Measurements from ENCODE around the gene APH1B. TPM values are rescaled to one million over a fixed set of nuclear protein-coding genes. Genes with fewer than 3 reads are reported as not detected.

Gene APH1B
- total RNA-seq, 4 donors from 2014 or later: 0.80 to 9.7 (median 7.1) TPM

- in situ Hi-C loops (cut with MboI; ENCODE audit: low pct_ligation_motif_present in 1 of 4, low pct_unique_long_range_greater_than_20kb in 1 of 4, low sequenced_read_pairs in 3 of 4): no loop called here
- intact Hi-C loops (cut with DNase I; ENCODE audit: low total_unique reads): no loop called here
- peak overlapping the region; percentile 24 to 70 (median 47) for H3K27ac ChIP-seq
- 59 to 65% methylated on average over 4 of the region's 4 CpGs for WGBS, 2 donors (ENCODE audit: low coverage in 1 of 2)
- no peak for DNase-seq
- TF ChIP-seq POLR2A (IDR thresholded peaks at IDR 0.05): no peak
- no peak for TF ChIP-seq EP300 (IDR thresholded peaks at IDR 0.05; ENCODE audit: low read depth)
- TF ChIP-seq POLR2AphosphoS5 (IDR thresholded peaks at IDR 0.05): no peak
- TF ChIP-seq CTCF (IDR thresholded peaks at IDR 0.05): no peak
- H3K27me3 ChIP-seq: no peaks in the 10 kb centered on the region
- peaks cover 15 to 53% (median 23%) of the 10 kb centered on the region in 4 donors for H3K4me1 ChIP-seq
- H3K9me3 ChIP-seq: no peaks in the 10 kb centered on the region
- no peak overlapping the region for H3K4me3 ChIP-seq
- no peaks in the 10 kb centered on the region for H3K36me3 ChIP-seq
Measured at GRCh38 chr15:63232405-63232804, 45.0 kb upstream of the APH1B start.

GRCh38 chr15:63232943-63233342, 44.5 kb upstream of the APH1B start:
- no peaks in the 10 kb centered on the region for H3K36me3 ChIP-seq
- peaks cover 15 to 48% (median 23%) of the 10 kb centered on the region in 4 donors for H3K4me1 ChIP-seq
- 91 to 97% methylated on average over 4 to 5 of the region's 5 CpGs for WGBS, 2 donors (ENCODE audit: low coverage in 1 of 2)
- in situ Hi-C loops (cut with MboI; ENCODE audit: low pct_ligation_motif_present in 1 of 4, low pct_unique_long_range_greater_than_20kb in 1 of 4, low sequenced_read_pairs in 3 of 4): no loop called here
- H3K27ac ChIP-seq: peak overlapping the region in 3 of 4 donors; percentile 26 to 79 (median 70)
- intact Hi-C loops (cut with DNase I; ENCODE audit: low total_unique reads): no loop called here
- H3K9me3 ChIP-seq: no peaks in the 10 kb centered on the region
- no peaks in the 10 kb centered on the region for H3K27me3 ChIP-seq
- TF ChIP-seq POLR2A (IDR thresholded peaks at IDR 0.05): no peak
- no peak for TF ChIP-seq EP300 (IDR thresholded peaks at IDR 0.05; ENCODE audit: low read depth)
- TF ChIP-seq POLR2AphosphoS5 (IDR thresholded peaks at IDR 0.05): no peak
- no peak for TF ChIP-seq CTCF (IDR thresholded peaks at IDR 0.05)
- no peak overlapping the region for H3K4me3 ChIP-seq
- DNase-seq: no peak

GRCh38 chr15:63233667-63234423, 43.6 kb upstream of the APH1B start:
- intact Hi-C loops (cut with DNase I; ENCODE audit: low total_unique reads) (no loop called here), in situ Hi-C loops (cut with MboI; ENCODE audit: low pct_ligation_motif_present in 1 of 4, low pct_unique_long_range_greater_than_20kb in 1 of 4, low sequenced_read_pairs in 3 of 4) (no loop called here)
- Histone ChIP-seq H3K9me3 (no peaks in the 10 kb centered on the region), H3K4me3 (peak overlapping the region in 1 of 4 donors; percentile 4), H3K27me3 (no peaks in the 10 kb centered on the region), H3K4me1 (peaks cover 15 to 49% (median 25%) of the 10 kb centered on the region in 4 donors), H3K36me3 (no peaks in the 10 kb centered on the region), H3K27ac (peak overlapping the region; percentile 46 to 79 (median 70))
- 24 to 51% methylated on average over 3 to 5 of the region's 5 CpGs for WGBS, 2 donors (ENCODE audit: low coverage in 1 of 2)
- no peak for DNase-seq
- TF ChIP-seq EP300 (IDR thresholded peaks at IDR 0.05; ENCODE audit: low read depth) (no peak), POLR2A (IDR thresholded peaks at IDR 0.05) (no peak), CTCF (IDR thresholded peaks at IDR 0.05) (no peak), POLR2AphosphoS5 (IDR thresholded peaks at IDR 0.05) (no peak)

- no peaks in the 10 kb centered on the region for H3K27me3 ChIP-seq
- H3K27ac ChIP-seq: peak overlapping the region; percentile 46 to 79 (median 70)
- H3K36me3 ChIP-seq: no peaks in the 10 kb centered on the region
- peaks cover 15 to 51% (median 26%) of the 10 kb centered on the region in 4 donors for H3K4me1 ChIP-seq
- H3K9me3 ChIP-seq: no peaks in the 10 kb centered on the region
- in situ Hi-C loops (cut with MboI; ENCODE audit: low pct_ligation_motif_present in 1 of 4, low pct_unique_long_range_greater_than_20kb in 1 of 4, low sequenced_read_pairs in 3 of 4) (no loop called here), intact Hi-C loops (cut with DNase I; ENCODE audit: low total_unique reads) (no loop called here)
- peak; percentile 49 for DNase-seq
- TF ChIP-seq EP300 (IDR thresholded peaks at IDR 0.05; ENCODE audit: low read depth) (no peak), POLR2A (IDR thresholded peaks at IDR 0.05) (no peak), POLR2AphosphoS5 (IDR thresholded peaks at IDR 0.05) (no peak), CTCF (IDR thresholded peaks at IDR 0.05) (no peak)
- whole genome bisulfite sequencing, 2 donors (ENCODE audit: low coverage in 1 of 2): 58% methylated on average over 5 of the region's 5 CpGs; no CpG with 5 or more reads in 1 of the 2 donors
- H3K4me3 ChIP-seq: peak overlapping the region in 1 of 4 donors; percentile 4
Measured at GRCh38 chr15:63234451-63234870, 42.9 kb upstream of the APH1B start.

All from transverse colon (tissue), 4 donors.